ENCODE results near the gene TRPC3. TPM values are rescaled to one million over a fixed set of nuclear protein-coding genes. Genes with fewer than 3 reads are reported as not detected.

The TRPC3 gene
- total RNA-seq, 4 donors from 2014 or later: 0.22 to 1.5 (median 0.83) TPM

- no peak for TF ChIP-seq CTCF (IDR thresholded peaks at IDR 0.05; ENCODE audit: low read depth)
Observed at GRCh38 chr4:121898150-121898549, 53.7 kb downstream of the TRPC3 start.

GRCh38 chr4:121888134-121888533 is 63.7 kb downstream of the TRPC3 start:
- no peak for TF ChIP-seq CTCF (IDR thresholded peaks at IDR 0.05; ENCODE audit: low read depth)

- no peak for TF ChIP-seq CTCF (IDR thresholded peaks at IDR 0.05; ENCODE audit: low read depth)
Observed at GRCh38 chr4:121885115-121885514, 66.7 kb downstream of the TRPC3 start.

- no peak for TF ChIP-seq CTCF (IDR thresholded peaks at IDR 0.05; ENCODE audit: low read depth)
Observed at GRCh38 chr4:121881158-121881557, 70.7 kb downstream of the TRPC3 start.

- TF ChIP-seq CTCF (IDR thresholded peaks at IDR 0.05; ENCODE audit: low read depth): no peak
Observed at GRCh38 chr4:121879135-121879534, 72.7 kb downstream of the TRPC3 start.

- TF ChIP-seq CTCF (IDR thresholded peaks at IDR 0.05; ENCODE audit: low read depth): no peak
Observed at GRCh38 chr4:121877041-121877773, 74.7 kb downstream of the TRPC3 start.

GRCh38 chr4:121876070-121876469 is 75.8 kb downstream of the TRPC3 start:
- no peak for TF ChIP-seq CTCF (IDR thresholded peaks at IDR 0.05; ENCODE audit: low read depth)

Measured in subcutaneous adipose tissue (tissue), 4 donors.